Testis (tissue), 3 donors: ENCODE results near the gene OR6B1. TPM values are rescaled to one million over a fixed set of nuclear protein-coding genes. Genes with fewer than 3 reads are reported as not detected.

Source experiments
- DNase-seq: peaks from one replicate; pipeline ENCODE4 v3.0.0-alpha.2; 2019
- H3K27ac ChIP-seq, 2 donors: fragments of 200-600 bp; sonication (generic); one replicate each; pipeline ENCODE4 v1.5.1; 2019
- H3K27me3 ChIP-seq: fragments of 200-600 bp; sonication (generic); one replicate; pipeline ENCODE4 v1.5.1; 2019
- H3K36me3 ChIP-seq: fragments of 200-600 bp; sonication (generic); one replicate; pipeline ENCODE4 v1.5.1; 2017; ENCODE audit warnings: low read depth; ENCODE audit errors: missing control alignments
- H3K4me1 ChIP-seq: fragments of 200-600 bp; sonication (generic); one replicate; pipeline ENCODE4 v1.5.1; 2019
- H3K4me3 ChIP-seq, 2 donors: fragments of 200-600 bp; sonication (generic); one replicate each; pipeline ENCODE4 v1.5.1; 2017 to 2019
- H3K9me3 ChIP-seq: fragments of 200-600 bp; sonication (generic); one replicate; pipeline ENCODE4 v1.5.1; 2017
- CTCF ChIP-seq, 3 experiments: fragments of 450-650 bp in 2 of 3; fragments of 200-600 bp in 1 of 3; sonication (generic) in 1 of 3; IDR thresholded peaks; one replicate each; pipeline ENCODE4 v1.5.1; 2016 to 2019; ENCODE audit warnings: antibody characterized with exemption in 3 of 3, mild to moderate bottlenecking in 2 of 3, moderate library complexity in 1 of 3
- POLR2A ChIP-seq: fragments of 450-650 bp; IDR thresholded peaks from one replicate; pipeline ENCODE4 v1.6.1; 2017; ENCODE audit warnings: antibody characterized with exemption, mild to moderate bottlenecking, moderate library complexity
- WGBS, 2 donors: methylation state at CpG; one replicate each; pipeline ENCODE4 v1.1.5; 2018; 5-methylcytosine and 5-hydroxymethylcytosine counted together
- intact Hi-C: fragments of 100-400 bp; cut with DNase I; formaldehyde crosslinking; loops from one replicate; pipeline ENCODE4 v1.15.1; 2023; ENCODE audit warnings: low total_unique reads
- polyA plus RNA-seq: library from polyadenylated mRNA; stranded (reverse); fragments of 350-450 nt; fragmentation: Illumina TruSeq; extraction: RNeasy Lipid Tissue Mini Kit (QIAGEN cat#74804); gene quantifications from one replicate; pipeline ENCODE4 v1.2.3, GENCODE V29; 2014; ENCODE audit warnings: low read depth, low replicate concordance; ENCODE audit not compliant: insufficient read depth
- total RNA-seq, 2 donors: library from RNA; depleted of rRNA; stranded (reverse); fragments of >200 nt; gene quantifications; one replicate each; pipeline ENCODE4 v1.2.3, GENCODE V29; 2016

Gene OR6B1
- total and polyA plus RNA-seq, 3 donors from 2014 or later = 0.53 to 1.8 (median 1.4) TPM

DNA sequence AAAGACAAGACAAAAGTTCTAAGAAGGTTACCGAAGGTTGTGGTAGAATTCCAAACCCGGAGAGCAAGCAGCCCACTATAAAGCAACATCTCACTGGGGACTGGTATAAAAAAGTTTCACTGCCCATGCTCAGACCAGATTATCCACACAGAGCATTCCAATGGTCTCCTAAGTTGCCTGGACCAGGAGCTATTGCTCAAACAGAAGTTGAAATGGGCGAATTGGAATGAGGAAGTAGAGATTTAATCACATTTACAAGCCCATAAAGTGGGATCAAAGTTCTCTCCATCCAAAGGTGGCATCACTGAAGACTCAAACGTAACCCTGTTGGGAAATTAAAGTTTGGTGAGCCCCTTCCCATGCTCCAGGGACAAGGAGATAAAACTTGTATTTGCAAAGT lies 25.7 kb upstream of the OR6B1 start:
- no peak for DNase-seq
- Histone ChIP-seq H3K36me3 (no peaks in the 10 kb centered on the region), H3K27ac (no peak overlapping the region), H3K27me3 (no peaks in the 10 kb centered on the region), H3K9me3 (no peaks in the 10 kb centered on the region), H3K4me1 (no peaks in the 10 kb centered on the region), H3K4me3 (no peak overlapping the region)
- TF ChIP-seq CTCF (IDR thresholded peaks at IDR 0.05) (no peak), POLR2A (no peak)
- intact Hi-C loops = no loop called here
- WGBS, 2 donors = 76 to 92% methylated on average over 4 of the region's 4 CpGs

GRCh38 chr7:143975617-143976016 lies 24.5 kb upstream of the OR6B1 start:
- WGBS, 2 donors = 70 to 78% methylated on average over 1 of the region's 1 CpG
- no peaks in the 10 kb centered on the region for H3K36me3 ChIP-seq
- H3K4me3 ChIP-seq = no peak overlapping the region
- no peaks in the 10 kb centered on the region for H3K27me3 ChIP-seq
- no peak for TF ChIP-seq POLR2A
- no peak for TF ChIP-seq CTCF (IDR thresholded peaks at IDR 0.05)
- no peak overlapping the region for H3K27ac ChIP-seq
- DNase-seq = no peak
- intact Hi-C loops = no loop called here
- no peaks in the 10 kb centered on the region for H3K9me3 ChIP-seq
- no peaks in the 10 kb centered on the region for H3K4me1 ChIP-seq

DNA sequence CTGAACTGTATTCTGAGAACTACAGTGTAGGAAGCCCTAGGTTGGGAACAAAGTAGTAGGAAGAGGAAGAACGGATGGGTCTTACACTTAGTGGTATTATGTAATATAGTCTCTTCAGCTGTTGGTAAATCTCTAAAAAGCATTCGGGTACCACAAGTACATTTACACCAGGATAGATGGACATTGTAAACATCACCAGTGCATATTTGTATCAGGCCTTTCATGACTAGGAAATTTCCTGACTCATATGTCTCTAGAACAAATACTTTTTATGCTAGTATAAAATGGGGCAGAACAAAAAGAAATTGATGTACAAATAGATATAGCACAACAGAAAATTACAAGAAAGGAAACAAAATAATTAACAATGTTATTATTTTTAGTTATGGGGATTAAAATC lies 21.5 kb upstream of the OR6B1 start:
- WGBS, 2 donors = 71 to 90% methylated on average over 2 of the region's 2 CpGs

DNA sequence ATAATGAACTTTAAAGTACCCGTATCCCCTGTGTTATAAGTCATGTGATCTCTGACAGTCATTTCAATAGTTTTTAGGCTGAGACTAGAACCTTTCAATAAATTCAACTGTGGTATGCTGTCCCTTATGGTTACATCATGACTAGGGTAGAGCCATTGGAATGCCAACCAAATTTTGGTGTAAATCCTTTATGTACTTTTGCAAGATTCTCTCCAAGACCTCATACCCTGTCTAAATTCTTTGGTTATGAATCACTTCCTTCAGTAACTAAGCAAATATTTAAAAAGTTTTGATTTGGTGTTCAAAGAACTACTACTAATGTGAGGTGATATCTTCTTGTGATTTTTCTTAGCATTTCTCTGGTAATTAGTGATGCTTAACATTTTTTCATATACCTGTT lies 20.8 kb upstream of the OR6B1 start:
- Histone ChIP-seq H3K27me3 (no peaks in the 10 kb centered on the region), H3K36me3 (no peaks in the 10 kb centered on the region), H3K9me3 (no peaks in the 10 kb centered on the region), H3K4me3 (no peak overlapping the region), H3K4me1 (no peaks in the 10 kb centered on the region), H3K27ac (no peak overlapping the region)
- TF ChIP-seq CTCF (IDR thresholded peaks at IDR 0.05) = no peak
- TF ChIP-seq POLR2A = no peak
- 86 to 97% methylated on average over 1 of the region's 1 CpG for WGBS, 2 donors
- intact Hi-C loops = no loop called here
- no peak for DNase-seq

More for the DNA sequence above, 21.5 kb upstream of the OR6B1 start:
- H3K27ac ChIP-seq = no peak overlapping the region
- no peaks in the 10 kb centered on the region for H3K27me3 ChIP-seq
- DNase-seq = no peak
- no peaks in the 10 kb centered on the region for H3K36me3 ChIP-seq
- TF ChIP-seq CTCF (IDR thresholded peaks at IDR 0.05) = no peak
- no peak for TF ChIP-seq POLR2A
- no peaks in the 10 kb centered on the region for H3K4me1 ChIP-seq
- no peak overlapping the region for H3K4me3 ChIP-seq
- no peaks in the 10 kb centered on the region for H3K9me3 ChIP-seq
- intact Hi-C loops = no loop called here

- Histone ChIP-seq H3K36me3 (no peaks in the 10 kb centered on the region), H3K4me3 (no peak overlapping the region), H3K9me3 (no peaks in the 10 kb centered on the region), H3K27me3 (no peaks in the 10 kb centered on the region), H3K27ac (no peak overlapping the region), H3K4me1 (no peaks in the 10 kb centered on the region)
- intact Hi-C loops = no loop called here
- no peak for TF ChIP-seq POLR2A
- no peak for TF ChIP-seq CTCF (IDR thresholded peaks at IDR 0.05)
- DNase-seq = no peak
- WGBS, 2 donors = 70 to 72% methylated on average over 2 of the region's 2 CpGs
These were observed 20.1 kb upstream of the OR6B1 start for GRCh38 chr7:143979998-143980397.
